WTC11 (cell line): ENCODE data around the gene CKB.

Source experiments
- ATF6 ChIP-seq: sonication (generic); formaldehyde crosslinking; IDR thresholded peaks from 2 replicates; pipeline ENCODE4 v1.8.1; 2023; ENCODE audit warnings: mild to moderate bottlenecking, missing genetic modification reagents
- CBFB ChIP-seq: sonication (generic); formaldehyde crosslinking; IDR thresholded peaks from 2 replicates; pipeline ENCODE4 v1.8.1; 2022; ENCODE audit warnings: mild to moderate bottlenecking, low read depth, missing genetic modification reagents
- CTCF ChIP-seq: fragments of 200-600 bp; IDR thresholded peaks from 2 replicates; pipeline ENCODE4 v1.8.0; 2022; ENCODE audit warnings: antibody characterized with exemption
- E2F1 ChIP-seq: sonication (generic); formaldehyde crosslinking; IDR thresholded peaks from 2 replicates; pipeline ENCODE4 v1.8.0; 2022; ENCODE audit warnings: mild to moderate bottlenecking, missing genetic modification reagents
- E2F4 ChIP-seq: sonication (generic); formaldehyde crosslinking; IDR thresholded peaks from 2 replicates; pipeline ENCODE4 v1.8.1; 2022; ENCODE audit warnings: low read depth, mild to moderate bottlenecking, moderate library complexity, missing genetic modification reagents, borderline replicate concordance
- FOXJ3 ChIP-seq: sonication (generic); formaldehyde crosslinking; IDR thresholded peaks from 2 replicates; pipeline ENCODE4 v1.9.0; 2021; ENCODE audit warnings: missing genetic modification reagents, mild to moderate bottlenecking, borderline replicate concordance
- IRF2 ChIP-seq: sonication (generic); formaldehyde crosslinking; IDR thresholded peaks from 2 replicates; pipeline ENCODE4 v1.8.0; 2022; ENCODE audit warnings: low read depth, missing genetic modification reagents, borderline replicate concordance
- MAX ChIP-seq: sonication (generic); formaldehyde crosslinking; IDR thresholded peaks from 2 replicates; pipeline ENCODE4 v1.8.0; 2022; ENCODE audit warnings: mild to moderate bottlenecking, missing genetic modification reagents
- TP53 ChIP-seq: sonication (generic); formaldehyde crosslinking; IDR thresholded peaks from 2 replicates; pipeline ENCODE4 v1.8.1; 2023; ENCODE audit warnings: mild to moderate bottlenecking, missing genetic modification reagents

- TF ChIP-seq CTCF = no peak
- no peak for TF ChIP-seq IRF2 (CRISPR knock-in tag)
- TF ChIP-seq E2F1 (CRISPR knock-in tag) = no peak
- no peak for TF ChIP-seq MAX (CRISPR knock-in tag)
- no peak for TF ChIP-seq FOXJ3 (CRISPR knock-in tag)
- no peak for TF ChIP-seq E2F4 (CRISPR knock-in tag)
- no peak for TF ChIP-seq ATF6 (CRISPR knock-in tag)
- no peak for TF ChIP-seq TP53 (CRISPR knock-in tag)
- TF ChIP-seq CBFB (CRISPR knock-in tag) = no peak
Observed at GRCh38 chr14:103476631-103477030, 46.0 kb downstream of the CKB start.
